ENCODE results near the gene CTSD. TPM values are rescaled to one million over a fixed set of nuclear protein-coding genes. Genes with fewer than 3 reads are reported as not detected.

The CTSD gene
- total RNA-seq, 1 donor from 2014 or later = 35.9 TPM

DNA sequence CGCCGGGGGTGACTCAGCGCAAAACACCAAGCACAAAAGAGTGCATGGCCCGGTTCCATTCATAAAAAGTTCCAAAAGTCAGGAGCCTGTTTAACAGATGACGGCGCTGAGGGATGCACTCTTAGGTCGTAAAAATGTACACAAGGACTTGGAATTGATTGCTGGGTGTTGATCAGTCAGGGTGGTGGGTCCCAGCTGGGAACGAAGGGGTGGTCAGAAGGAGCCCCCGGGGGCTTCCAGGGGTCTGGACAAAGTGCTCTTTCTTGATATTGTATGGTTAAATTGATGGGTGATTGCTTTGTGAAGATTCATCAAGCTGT is 34.1 kb downstream of the CTSD start:
- no peak for DNase-seq

GRCh38 chr11:1728931-1729691 is 34.6 kb downstream of the CTSD start:
- DNase-seq = no peak

DNA sequence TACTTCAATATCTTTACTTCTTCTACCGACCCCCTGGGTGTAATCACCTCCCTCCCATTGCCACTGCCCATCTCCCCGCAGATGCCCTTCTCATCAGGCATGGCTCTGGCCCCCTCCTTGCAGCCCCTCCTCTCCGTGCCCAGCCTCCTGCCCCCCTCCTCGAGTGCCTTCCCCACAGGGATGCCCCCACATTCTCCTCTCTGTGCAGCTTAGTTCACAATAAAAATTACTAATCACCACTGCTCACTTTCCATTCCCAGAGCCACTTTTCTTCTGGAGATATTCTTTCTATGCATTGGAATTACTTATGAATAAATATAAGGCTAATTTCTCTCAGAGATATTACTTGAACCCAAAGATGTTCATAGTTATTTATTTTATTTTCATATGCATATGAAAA is 35.4 kb downstream of the CTSD start:
- no peak for DNase-seq

GRCh38 chr11:1727861-1728260 is 35.9 kb downstream of the CTSD start:
- no peak for DNase-seq

- DNase-seq = no peak
These were observed 36.5 kb downstream of the CTSD start for GRCh38 chr11:1727096-1727690.

DNA sequence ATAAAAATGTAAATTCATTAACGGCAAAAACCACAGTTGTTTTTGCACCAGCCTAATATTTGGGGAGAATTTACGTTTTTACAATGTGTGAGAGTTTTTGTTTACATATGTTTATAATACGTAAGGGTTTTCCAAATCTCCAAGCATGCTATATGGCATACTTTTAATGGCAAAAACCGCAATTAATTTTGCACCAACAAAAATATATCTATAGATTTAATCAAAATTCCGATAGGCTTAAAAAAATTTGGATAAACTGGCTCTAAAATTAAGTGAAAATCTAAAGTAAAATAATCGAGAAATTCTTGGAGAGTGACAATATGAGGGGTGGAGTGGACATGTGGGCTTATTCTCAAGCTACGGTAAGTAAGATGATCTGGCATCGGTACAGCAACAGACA is 43.9 kb downstream of the CTSD start:
- DNase-seq = no peak

GRCh38 chr11:1718326-1718725 is 45.4 kb downstream of the CTSD start:
- no peak for DNase-seq

DNA sequence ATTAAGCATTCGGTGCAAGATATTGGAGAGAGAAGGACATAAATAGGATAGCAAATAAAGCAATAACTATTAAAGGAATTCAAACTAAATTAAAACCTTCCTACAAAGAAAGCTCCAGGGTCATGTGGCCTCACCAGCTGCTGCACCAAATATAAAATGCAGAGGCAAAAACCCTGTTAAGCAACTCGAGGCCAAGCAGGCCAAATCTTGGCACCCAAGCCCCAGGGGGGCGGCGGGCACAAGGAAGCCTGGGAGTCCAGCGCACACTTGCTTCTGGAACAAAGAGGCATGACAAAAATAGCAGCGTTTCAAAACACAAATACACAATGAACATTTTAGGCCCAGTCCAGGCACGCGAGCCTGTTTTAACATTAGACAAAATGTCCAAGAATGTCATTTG is 46.0 kb downstream of the CTSD start:
- DNase-seq = no peak

DNA sequence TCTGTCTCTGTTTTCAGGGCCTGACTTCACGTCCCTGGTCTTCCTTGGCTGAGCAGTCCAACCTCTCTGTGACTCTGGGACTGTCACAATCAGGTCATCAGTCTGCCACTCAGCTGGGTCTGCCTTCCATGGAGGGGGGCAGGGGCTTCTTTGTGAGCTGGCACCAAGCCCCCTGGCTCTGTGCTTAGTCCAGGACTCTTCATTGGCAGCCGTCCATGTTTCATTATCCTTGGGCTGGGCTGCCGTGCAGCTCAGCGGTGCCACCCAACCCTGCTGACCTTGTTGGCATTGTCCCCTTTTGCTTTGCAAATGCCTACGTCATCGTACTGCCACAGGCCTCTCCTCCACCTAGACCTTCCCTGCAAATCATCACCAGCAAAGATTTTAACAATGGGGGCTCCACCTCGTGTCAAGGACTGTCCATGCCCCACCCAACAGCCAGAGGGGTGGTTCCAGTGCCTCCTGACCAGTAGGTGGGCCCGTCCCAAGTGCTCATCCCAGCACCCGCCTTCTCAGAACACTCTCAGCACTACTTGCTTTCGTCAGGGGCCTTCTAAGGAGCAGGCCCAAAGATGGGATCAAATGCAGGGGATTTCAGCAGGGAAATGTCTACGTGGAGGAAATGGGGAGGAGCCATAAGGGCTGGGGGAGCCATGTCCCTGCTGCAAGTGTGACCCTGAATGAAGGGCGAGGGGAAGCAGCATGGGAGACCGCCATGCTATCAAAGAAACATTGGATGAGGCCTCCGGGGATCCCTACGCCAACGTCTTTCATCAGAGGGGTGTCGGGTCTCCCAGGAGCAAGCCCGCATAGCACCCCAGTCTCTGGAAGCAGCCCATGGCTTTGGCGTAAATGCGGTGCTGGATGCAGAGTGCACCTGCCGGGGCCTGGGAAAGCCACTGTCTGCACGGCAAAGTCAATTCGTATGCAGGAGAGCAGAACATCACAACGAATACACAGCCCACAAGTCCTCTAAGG is 48.5 kb downstream of the CTSD start:
- DNase-seq = no peak

- no peak for DNase-seq
These were observed 55.0 kb downstream of the CTSD start for GRCh38 chr11:1708716-1709115.

DNA sequence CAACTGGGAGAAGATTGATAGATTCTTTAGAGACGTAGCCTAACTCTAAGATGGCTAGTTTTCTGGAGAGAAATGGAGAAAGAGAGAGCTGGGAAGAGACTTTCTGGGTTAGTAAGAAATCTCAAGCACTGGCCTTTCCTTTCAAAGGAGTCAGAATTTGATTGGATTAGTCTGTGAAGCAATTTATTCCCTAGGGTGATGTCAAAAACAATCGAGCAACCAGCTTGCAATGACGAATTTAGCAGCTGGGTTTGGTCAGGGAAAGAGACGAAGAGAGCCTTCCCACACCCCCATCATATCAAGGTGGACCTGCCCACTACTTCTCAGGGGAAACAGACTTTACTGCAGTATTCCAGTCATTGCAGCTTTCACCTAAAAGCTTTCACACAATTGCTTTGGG is 56.0 kb downstream of the CTSD start:
- no peak for DNase-seq

DNA sequence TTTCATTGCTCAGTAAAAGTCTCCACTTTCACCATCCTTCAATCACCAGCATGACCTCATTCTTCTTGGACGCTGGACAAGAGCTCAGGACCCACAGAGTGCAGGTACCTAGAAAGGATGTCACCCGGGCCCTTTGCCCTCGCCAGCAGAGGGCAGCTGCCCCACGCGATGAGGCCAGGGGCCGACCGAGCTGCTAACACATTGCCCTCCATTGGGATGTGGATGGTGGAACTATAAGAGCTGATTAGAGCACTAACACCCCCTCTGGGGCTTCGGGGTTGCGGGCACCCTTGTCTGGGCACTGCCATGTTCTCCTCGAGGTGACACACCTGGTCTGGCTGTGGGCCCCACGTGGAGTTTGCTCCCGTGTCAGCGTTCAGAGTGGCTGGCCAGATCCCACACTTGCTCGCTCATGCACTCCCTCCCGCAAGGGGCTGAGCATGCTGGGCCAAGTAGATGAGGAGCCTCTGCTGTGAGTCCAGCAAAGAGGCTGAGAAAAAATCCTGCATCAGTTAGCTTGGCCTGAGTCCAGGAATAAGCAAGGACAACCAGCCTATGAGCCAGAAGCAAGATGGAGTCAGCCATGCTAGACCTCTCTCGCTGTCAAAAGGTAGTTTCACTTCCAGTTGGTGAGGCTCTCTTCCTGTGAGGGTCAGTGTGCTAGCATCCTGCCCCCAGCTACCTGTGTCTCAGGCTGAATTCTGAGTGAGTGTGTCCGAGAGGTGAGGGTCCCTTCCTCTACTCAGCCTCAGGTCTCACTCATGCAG is 56.9 kb downstream of the CTSD start:
- no peak for DNase-seq

DNA sequence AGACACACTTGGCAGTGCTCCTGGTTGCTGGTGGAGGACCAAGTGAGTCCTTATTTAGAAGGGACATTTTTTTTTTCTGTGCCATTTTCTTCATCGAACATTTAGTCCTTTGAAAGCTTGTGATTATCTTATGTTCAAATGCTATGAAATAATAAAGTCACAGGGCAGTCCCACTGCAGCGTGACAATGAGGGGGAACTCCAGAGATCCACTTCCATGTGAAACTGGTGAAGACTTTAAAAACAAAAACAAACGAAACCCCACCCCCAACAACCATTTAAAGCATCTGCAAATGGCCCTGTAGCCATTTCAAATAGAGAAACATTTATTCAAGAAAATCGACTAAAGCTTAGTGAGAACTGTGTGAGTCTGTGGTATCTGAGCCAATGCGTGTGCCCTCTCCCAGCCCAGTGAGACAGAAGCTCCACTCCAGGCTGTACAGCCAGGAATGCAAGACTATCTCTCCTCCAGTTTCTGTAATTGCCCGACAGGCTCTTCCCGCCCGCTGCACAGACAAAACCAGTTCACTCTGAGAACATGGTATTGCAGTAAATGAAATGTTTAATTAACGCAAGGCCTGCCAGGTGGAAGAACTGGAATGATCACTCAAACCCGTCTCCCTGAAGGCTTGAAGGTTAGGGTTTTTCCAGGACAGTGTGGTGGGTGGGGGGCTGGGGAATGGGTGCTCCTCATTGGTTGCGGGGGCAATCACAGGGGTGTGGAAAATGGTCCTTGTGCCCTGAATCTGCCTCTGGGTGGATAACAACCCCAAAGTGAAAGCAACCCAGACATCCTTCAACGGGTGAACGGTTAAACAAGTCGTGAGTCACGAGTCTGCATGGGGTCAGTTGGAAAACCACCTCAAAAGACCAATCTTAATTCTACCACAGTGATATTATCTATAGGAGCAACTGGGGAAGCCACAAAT is 58.3 kb downstream of the CTSD start:
- DNase-seq = no peak

GRCh38 chr11:1703146-1703545 is 60.6 kb downstream of the CTSD start:
- no peak for DNase-seq

Other genes with a start within 250 kb of the CTSD start
- gene DUSP8, start 191.7 kb downstream of the CTSD start, total RNA-seq = 5.6 TPM
- not detected for gene KRTAP5-1, start 178.6 kb downstream of the CTSD start, total RNA-seq
- not detected for gene KRTAP5-2, start 165.6 kb downstream of the CTSD start, total RNA-seq
- not detected for gene KRTAP5-3, start 155.5 kb downstream of the CTSD start, total RNA-seq
- not detected for gene KRTAP5-4, start 141.8 kb downstream of the CTSD start, total RNA-seq
- gene KRTAP5-5, start 134.2 kb downstream of the CTSD start, total RNA-seq = not detected
- gene KRTAP5-6, start 66.7 kb downstream of the CTSD start, total RNA-seq = not detected
- gene IFITM10, start 13.3 kb downstream of the CTSD start, total RNA-seq = 0.31 TPM
- not detected for gene SYT8, start 71.1 kb upstream of the CTSD start, total RNA-seq
- gene TNNI2, start 75.1 kb upstream of the CTSD start, total RNA-seq = 0.62 TPM
- gene LSP1, start 89.2 kb upstream of the CTSD start, total RNA-seq = 0.47 TPM
- not detected for gene PRR33, start 128.0 kb upstream of the CTSD start, total RNA-seq
- gene TNNT3, start 155.8 kb upstream of the CTSD start, total RNA-seq = 2.0 TPM
- gene MRPL23, start 183.4 kb upstream of the CTSD start, total RNA-seq = 20.1 TPM
- 10.8 TPM for gene H19, start 233.9 kb upstream of the CTSD start, total RNA-seq

All from occipital lobe (tissue), 2 donors.